Neural progenitor cell (in vitro differentiated cells): ENCODE results near the gene LTBP3. TPM values are rescaled to one million over a fixed set of nuclear protein-coding genes. Genes with fewer than 3 reads are reported as not detected.
A peak's percentile ranks its signal among the peaks of the same experiment; 100 is the strongest.

Experiments used
- DNase-seq: peaks from one replicate; pipeline ENCODE4 v3.0.0-alpha.2; 2016; ENCODE audit warnings: low spot score
- H2AFZ ChIP-seq: fragments of 200-600 bp; sonication (generic); replicated peaks from 2 replicates; pipeline ENCODE4 v1.6.1; 2016; ENCODE audit warnings: antibody characterized with exemption
- H3F3A ChIP-seq: fragments of 200-600 bp; sonication (generic); 2 replicates; pipeline ENCODE4 v1.6.1; 2016; ENCODE audit warnings: antibody characterized with exemption, low read depth
- H3K27ac ChIP-seq: fragments of 200-600 bp; sonication (generic); 2 replicates; pipeline ENCODE4 v1.5.1; 2016; ENCODE audit warnings: mild to moderate bottlenecking
- H3K27me3 ChIP-seq: fragments of 200-600 bp; sonication (generic); 2 replicates; pipeline ENCODE4 v1.6.1; 2016; ENCODE audit warnings: mild to moderate bottlenecking, moderate library complexity
- H3K36me3 ChIP-seq: fragments of 200-600 bp; sonication (generic); 2 replicates; pipeline ENCODE4 v1.5.1; 2016
- H3K4me1 ChIP-seq: fragments of 200-600 bp; sonication (generic); 2 replicates; pipeline ENCODE4 v1.6.1; 2016; ENCODE audit warnings: mixed run types
- H3K4me2 ChIP-seq: fragments of 200-600 bp; sonication (generic); 2 replicates; pipeline ENCODE4 v1.6.1; 2016
- H3K4me3 ChIP-seq: fragments of 200-600 bp; sonication (generic); 2 replicates; pipeline ENCODE4 v1.5.1; 2016
- H3K79me2 ChIP-seq: fragments of 200-600 bp; sonication (generic); 2 replicates; pipeline ENCODE4 v1.6.1; 2016; ENCODE audit warnings: low read depth
- H3K9ac ChIP-seq: fragments of 200-600 bp; sonication (generic); 2 replicates; pipeline ENCODE4 v1.6.1; 2016
- H3K9me3 ChIP-seq: fragments of 200-600 bp; sonication (generic); 2 replicates; pipeline ENCODE4 v1.5.1; 2016; ENCODE audit warnings: low read depth
- H4K20me1 ChIP-seq: fragments of 200-600 bp; sonication (generic); 2 replicates; pipeline ENCODE4 v1.6.1; 2016; ENCODE audit warnings: low read depth
- H3K27ac Mint-ChIP-seq: 3 replicates; pipeline ENCODE4 v1.8.0; 2021; ENCODE audit warnings: mixed read lengths
- H3K27me3 Mint-ChIP-seq: 2 replicates; pipeline ENCODE4 v1.8.0; 2022; ENCODE audit warnings: low read depth, mild to moderate bottlenecking, inconsistent platforms, moderate library complexity, mixed read lengths; ENCODE audit not compliant: insufficient read depth
- H3K36me3 Mint-ChIP-seq: 3 replicates; pipeline ENCODE4 v1.8.0; 2021; ENCODE audit warnings: mixed read lengths
- H3K4me1 Mint-ChIP-seq: 3 replicates; pipeline ENCODE4 v1.8.0; 2021; ENCODE audit warnings: mixed read lengths
- H3K4me3 Mint-ChIP-seq: 3 replicates; pipeline ENCODE4 v1.8.0; 2021; ENCODE audit warnings: mild to moderate bottlenecking, moderate library complexity, mixed read lengths
- H3K9me3 Mint-ChIP-seq: 3 replicates; pipeline ENCODE4 v1.8.0; 2020; ENCODE audit warnings: mixed read lengths
- EZH2 ChIP-seq: fragments of 200-600 bp; sonication (generic); IDR thresholded peaks from 2 replicates; pipeline ENCODE4 v1.6.1; 2017; ENCODE audit warnings: antibody characterized with exemption, mild to moderate bottlenecking, moderate library complexity
- EZH2phosphoT487 ChIP-seq: fragments of 200-600 bp; sonication (generic); IDR thresholded peaks from 2 replicates; pipeline ENCODE4 v1.6.1; 2017; ENCODE audit warnings: antibody characterized with exemption
- total RNA-seq: library from RNA; depleted of rRNA; stranded (reverse); fragments of >200 nt; gene quantifications from 2 replicates; pipeline ENCODE4 v1.2.3, GENCODE V29; 2015; ENCODE audit warnings: low replicate concordance
- TF ChIP-seq, protein P1 (sequence below): fragments of 200-600 bp; sonication (generic); IDR thresholded peaks from 2 replicates; pipeline ENCODE4 v1.5.1; 2017; ENCODE audit warnings: antibody characterized with exemption, mild to moderate bottlenecking

Gene LTBP3
- total RNA-seq, 1 donor from 2014 or later = 1.2 TPM

- H3K27ac Mint-ChIP-seq = no peak overlapping the region
- H3K36me3 ChIP-seq = no peaks in the 10 kb centered on the region
- H3K4me1 Mint-ChIP-seq = peaks cover 10% of the 10 kb centered on the region
- H3K4me3 ChIP-seq = peak overlapping the region; percentile 48
- peaks cover 75% of the 10 kb centered on the region for H3K27me3 ChIP-seq
- TF ChIP-seq EZH2phosphoT487 (peak; percentile 94), EZH2 (peak; percentile 99)
- TF ChIP-seq, protein P1, sequence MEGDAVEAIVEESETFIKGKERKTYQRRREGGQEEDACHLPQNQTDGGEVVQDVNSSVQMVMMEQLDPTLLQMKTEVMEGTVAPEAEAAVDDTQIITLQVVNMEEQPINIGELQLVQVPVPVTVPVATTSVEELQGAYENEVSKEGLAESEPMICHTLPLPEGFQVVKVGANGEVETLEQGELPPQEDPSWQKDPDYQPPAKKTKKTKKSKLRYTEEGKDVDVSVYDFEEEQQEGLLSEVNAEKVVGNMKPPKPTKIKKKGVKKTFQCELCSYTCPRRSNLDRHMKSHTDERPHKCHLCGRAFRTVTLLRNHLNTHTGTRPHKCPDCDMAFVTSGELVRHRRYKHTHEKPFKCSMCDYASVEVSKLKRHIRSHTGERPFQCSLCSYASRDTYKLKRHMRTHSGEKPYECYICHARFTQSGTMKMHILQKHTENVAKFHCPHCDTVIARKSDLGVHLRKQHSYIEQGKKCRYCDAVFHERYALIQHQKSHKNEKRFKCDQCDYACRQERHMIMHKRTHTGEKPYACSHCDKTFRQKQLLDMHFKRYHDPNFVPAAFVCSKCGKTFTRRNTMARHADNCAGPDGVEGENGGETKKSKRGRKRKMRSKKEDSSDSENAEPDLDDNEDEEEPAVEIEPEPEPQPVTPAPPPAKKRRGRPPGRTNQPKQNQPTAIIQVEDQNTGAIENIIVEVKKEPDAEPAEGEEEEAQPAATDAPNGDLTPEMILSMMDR = no peak
- H3K9me3 Mint-ChIP-seq = no peaks in the 10 kb centered on the region
- peak overlapping the region; percentile 77 for H3K4me2 ChIP-seq
- DNase-seq = peak; percentile 52
- peaks cover 19% of the 10 kb centered on the region for H3K4me1 ChIP-seq
- H3K9ac ChIP-seq = no peak overlapping the region
- peak overlapping the region; percentile 73 for H3K4me3 Mint-ChIP-seq
- H3K27me3 Mint-ChIP-seq = peaks cover 19% of the 10 kb centered on the region
- H3K36me3 Mint-ChIP-seq = peaks cover 10% of the 10 kb centered on the region
- no peaks in the 10 kb centered on the region for H3K9me3 ChIP-seq
- peaks cover 35% of the 10 kb centered on the region for H4K20me1 ChIP-seq
- H3F3A ChIP-seq = peaks cover 29% of the 10 kb centered on the region
- no peak overlapping the region for H3K27ac ChIP-seq
- H2AFZ ChIP-seq = peak overlapping the region; percentile 22
- no peaks in the 10 kb centered on the region for H3K79me2 ChIP-seq
These were observed 18.3 kb downstream of the LTBP3 start for GRCh38 chr11:65539744-65540289.

DNA sequence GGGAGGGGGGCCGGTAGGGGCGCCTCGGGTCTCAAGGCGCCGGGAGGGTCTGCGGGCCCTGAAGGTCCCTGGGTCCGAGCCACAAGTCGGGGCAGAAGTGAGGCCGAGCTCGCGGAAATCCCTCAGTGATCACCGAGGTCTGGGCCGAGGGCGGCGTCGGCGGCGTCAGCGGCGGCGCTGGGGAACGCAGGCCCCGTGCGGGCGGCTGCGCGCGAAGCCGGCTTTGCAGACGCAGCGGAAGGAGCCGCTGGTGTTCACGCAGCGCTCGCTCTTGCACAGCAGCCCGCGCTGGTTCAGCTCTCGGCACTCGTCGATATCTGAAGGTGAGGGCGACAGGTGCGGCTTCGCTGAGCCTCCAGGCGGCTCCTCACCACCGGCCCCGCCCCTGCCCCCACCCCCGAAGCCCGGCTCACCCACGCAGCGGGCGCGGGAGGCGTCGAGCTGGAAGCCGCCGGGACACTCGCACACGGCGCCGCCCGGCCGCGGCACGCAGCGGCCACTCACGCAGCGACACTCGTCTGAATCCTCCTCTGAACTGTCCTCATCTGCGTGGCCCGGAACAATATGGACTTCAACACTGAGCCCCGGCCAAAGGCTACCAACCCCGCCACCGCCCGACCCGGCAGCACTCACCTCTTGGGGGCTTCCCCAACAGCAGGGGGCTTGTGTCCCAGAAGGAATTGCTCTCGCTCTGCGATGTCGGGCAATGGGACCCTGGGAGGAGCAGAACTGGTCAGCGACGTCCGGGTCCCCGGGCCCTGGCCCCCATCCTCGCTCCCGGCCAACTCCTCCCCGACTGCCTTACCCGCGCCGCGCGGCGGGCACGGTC, 19.0 kb downstream of the LTBP3 start:
- no peak overlapping the region for H3K9ac ChIP-seq
- no peaks in the 10 kb centered on the region for H3K9me3 Mint-ChIP-seq
- peak overlapping the region; percentile 48 for H3K4me3 ChIP-seq
- H3K9me3 ChIP-seq = no peaks in the 10 kb centered on the region
- peaks cover 18% of the 10 kb centered on the region for H3K27me3 Mint-ChIP-seq
- no peaks in the 10 kb centered on the region for H3K36me3 ChIP-seq
- H3K4me1 Mint-ChIP-seq = peaks cover 7% of the 10 kb centered on the region
- H3K79me2 ChIP-seq = no peaks in the 10 kb centered on the region
- peak; percentile 85 for DNase-seq
- peaks cover 68% of the 10 kb centered on the region for H3K27me3 ChIP-seq
- H3K4me3 Mint-ChIP-seq = peak overlapping the region; percentile 71
- H3K27ac ChIP-seq = no peak overlapping the region
- no peak overlapping the region for H3K27ac Mint-ChIP-seq
- TF ChIP-seq EZH2phosphoT487 (peak; percentile 86), EZH2 (no peak)
- TF ChIP-seq, protein P1 = peak; percentile 17
- H3K4me2 ChIP-seq = peak overlapping the region; percentile 77
- H3K36me3 Mint-ChIP-seq = peaks cover 14% of the 10 kb centered on the region
- peaks cover 29% of the 10 kb centered on the region for H3F3A ChIP-seq
- peak overlapping the region; percentile 22 for H2AFZ ChIP-seq
- peaks cover 19% of the 10 kb centered on the region for H3K4me1 ChIP-seq
- peaks cover 35% of the 10 kb centered on the region for H4K20me1 ChIP-seq

DNA sequence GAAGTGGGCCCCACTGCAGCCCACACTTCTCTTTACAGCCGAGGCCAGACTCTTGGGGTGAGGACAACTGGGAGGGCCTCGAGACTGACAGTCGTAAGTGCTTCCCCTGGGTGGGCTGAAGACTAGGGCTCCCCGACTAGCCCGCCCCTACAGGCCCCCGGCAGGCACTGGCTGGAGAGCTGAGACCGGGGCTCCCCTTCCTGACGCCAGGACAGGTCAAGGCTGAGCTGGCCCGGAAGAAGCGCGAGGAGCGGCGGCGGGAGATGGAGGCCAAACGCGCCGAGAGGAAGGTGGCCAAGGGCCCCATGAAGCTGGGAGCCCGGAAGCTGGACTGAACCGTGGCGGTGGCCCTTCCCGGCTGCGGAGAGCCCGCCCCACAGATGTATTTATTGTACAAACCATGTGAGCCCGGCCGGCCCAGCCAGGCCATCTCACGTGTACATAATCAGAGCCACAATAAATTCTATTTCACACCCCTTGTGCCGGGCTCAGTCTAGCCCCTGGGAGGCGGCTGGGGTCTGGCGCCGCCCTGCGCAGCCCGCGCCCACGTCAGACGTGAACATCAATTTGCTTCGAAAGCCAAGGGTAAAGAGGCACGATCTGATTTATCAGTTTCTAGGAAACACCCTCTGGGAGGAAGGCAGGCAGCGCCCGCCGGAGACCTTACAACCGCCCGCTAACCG, 19.8 kb downstream of the LTBP3 start:
- no peak overlapping the region for H3K27ac ChIP-seq
- H4K20me1 ChIP-seq = peaks cover 35% of the 10 kb centered on the region
- no peak overlapping the region for H2AFZ ChIP-seq
- H3K27ac Mint-ChIP-seq = no peak overlapping the region
- peak overlapping the region; percentile 75 for H3K4me3 Mint-ChIP-seq
- peaks cover 61% of the 10 kb centered on the region for H3K27me3 ChIP-seq
- H3K4me3 ChIP-seq = peak overlapping the region; percentile 48
- H3K4me1 Mint-ChIP-seq = peaks cover 7% of the 10 kb centered on the region
- peak overlapping the region; percentile 77 for H3K4me2 ChIP-seq
- no peaks in the 10 kb centered on the region for H3K9me3 ChIP-seq
- TF ChIP-seq EZH2phosphoT487 (no peak), EZH2 (no peak)
- TF ChIP-seq, protein P1 = no peak
- peaks cover 14% of the 10 kb centered on the region for H3K36me3 Mint-ChIP-seq
- H3K9me3 Mint-ChIP-seq = no peaks in the 10 kb centered on the region
- no peak overlapping the region for H3K9ac ChIP-seq
- H3K36me3 ChIP-seq = no peaks in the 10 kb centered on the region
- no peaks in the 10 kb centered on the region for H3K79me2 ChIP-seq
- peaks cover 29% of the 10 kb centered on the region for H3F3A ChIP-seq
- H3K27me3 Mint-ChIP-seq = peaks cover 16% of the 10 kb centered on the region
- peaks cover 19% of the 10 kb centered on the region for H3K4me1 ChIP-seq
- DNase-seq = no peak
